NCI-H2171 treated with DMSO at 0.1 percent for 48 hours (cell line): ENCODE measurements around the gene SLC32A1.

ENCODE experiments used
- DNase-seq: peaks from one replicate; lab custom pipeline; 2025; lab: John Stamatoyannopoulos, UW

Gene SLC32A1

GRCh38 chr20:38725148-38725901, 1.0 kb downstream of the SLC32A1 start:
- peak; percentile 34 for DNase-seq

DNA sequence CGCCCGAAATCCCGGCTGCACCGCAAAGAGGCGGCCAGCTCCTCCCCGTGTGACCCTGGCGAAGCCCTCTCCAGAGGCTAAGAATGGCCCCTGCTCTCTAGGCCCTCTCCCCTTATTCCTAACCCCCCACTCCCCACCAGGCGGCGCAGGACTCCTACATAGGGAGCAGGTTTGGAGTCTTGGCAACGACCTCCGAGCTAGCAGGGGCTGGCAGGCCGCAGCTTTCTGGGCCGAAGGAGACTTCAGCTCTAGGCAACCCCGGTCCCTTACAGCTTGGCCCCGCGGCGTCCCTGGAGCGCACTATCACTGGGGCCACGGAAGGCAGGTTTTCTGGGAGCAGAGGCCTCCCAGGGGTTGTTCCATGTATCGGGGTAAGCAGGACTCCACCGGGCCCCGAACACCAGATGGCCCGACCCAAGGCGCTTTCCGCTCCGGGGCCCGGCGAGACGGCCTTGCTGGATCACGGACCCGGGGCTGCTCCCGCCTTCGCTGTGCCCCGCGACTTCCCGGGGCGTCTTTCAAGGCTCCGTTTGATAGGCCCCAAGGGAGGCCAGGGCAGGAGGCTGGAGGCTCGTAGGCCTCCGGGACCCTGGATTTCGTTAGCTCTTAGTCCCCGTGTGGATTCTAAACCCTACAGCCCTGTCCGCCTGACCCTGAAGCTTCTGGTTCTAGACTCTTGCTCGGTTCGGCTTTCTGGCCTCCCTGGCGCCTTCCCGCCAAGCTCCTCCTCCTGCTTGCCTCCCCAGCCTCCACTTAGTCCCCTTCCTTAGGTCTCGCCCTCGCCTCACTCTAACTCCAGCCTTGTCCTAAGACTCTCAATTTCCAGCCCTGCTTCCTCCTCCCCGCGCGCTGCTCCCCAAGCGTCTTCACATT, 1.9 kb downstream of the SLC32A1 start:
- peak; percentile 28 for DNase-seq

- no peak for DNase-seq
Measured at GRCh38 chr20:38726804-38727606, 2.7 kb downstream of the SLC32A1 start.

DNA sequence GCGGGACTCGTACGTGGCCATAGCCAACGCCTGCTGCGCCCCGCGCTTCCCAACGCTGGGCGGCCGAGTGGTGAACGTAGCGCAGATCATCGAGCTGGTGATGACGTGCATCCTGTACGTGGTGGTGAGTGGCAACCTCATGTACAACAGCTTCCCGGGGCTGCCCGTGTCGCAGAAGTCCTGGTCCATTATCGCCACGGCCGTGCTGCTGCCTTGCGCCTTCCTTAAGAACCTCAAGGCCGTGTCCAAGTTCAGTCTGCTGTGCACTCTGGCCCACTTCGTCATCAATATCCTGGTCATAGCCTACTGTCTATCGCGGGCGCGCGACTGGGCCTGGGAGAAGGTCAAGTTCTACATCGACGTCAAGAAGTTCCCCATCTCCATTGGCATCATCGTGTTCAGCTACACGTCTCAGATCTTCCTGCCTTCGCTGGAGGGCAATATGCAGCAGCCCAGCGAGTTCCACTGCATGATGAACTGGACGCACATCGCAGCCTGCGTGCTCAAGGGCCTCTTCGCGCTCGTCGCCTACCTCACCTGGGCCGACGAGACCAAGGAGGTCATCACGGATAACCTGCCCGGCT, 3.4 kb downstream of the SLC32A1 start:
- no peak for DNase-seq

- no peak for DNase-seq
Measured at GRCh38 chr20:38728191-38728781, 4.0 kb downstream of the SLC32A1 start.

DNA sequence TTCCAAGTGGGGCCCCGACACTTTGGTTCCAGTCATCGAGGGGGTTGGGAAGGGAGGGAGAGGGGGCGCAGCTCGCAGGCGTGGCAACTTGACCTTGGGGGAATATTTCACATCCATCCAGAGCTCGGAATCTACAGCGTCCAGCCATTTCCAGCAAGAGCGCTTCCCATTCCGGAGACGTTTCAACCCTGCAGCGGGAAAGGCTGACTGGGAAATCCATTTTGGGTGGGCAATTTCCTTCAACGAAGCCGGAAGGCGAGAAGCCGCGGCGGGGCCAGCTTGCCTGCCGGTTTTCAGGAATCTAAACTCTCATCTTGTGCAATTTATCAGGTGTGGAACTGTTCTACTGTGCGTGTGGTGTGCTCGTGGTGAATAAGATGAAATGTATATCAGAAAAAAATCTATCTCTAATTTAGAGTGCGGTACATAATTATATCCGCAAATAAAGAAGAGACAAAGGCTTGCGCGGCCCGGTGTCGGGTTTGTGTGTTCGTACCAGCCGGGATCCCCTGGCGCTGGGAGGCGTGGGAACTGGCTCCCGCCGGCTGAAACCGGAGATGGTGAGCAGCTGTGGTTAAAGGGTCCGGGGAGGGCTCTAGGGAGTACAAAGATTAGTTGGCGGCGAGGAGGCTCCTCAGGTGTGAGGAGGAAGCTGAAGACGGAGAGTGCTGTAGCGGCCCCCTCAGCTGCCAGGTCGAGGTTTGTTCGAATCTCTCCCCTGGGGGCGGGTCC, 4.8 kb downstream of the SLC32A1 start:
- peak; percentile 98 for DNase-seq

DNA sequence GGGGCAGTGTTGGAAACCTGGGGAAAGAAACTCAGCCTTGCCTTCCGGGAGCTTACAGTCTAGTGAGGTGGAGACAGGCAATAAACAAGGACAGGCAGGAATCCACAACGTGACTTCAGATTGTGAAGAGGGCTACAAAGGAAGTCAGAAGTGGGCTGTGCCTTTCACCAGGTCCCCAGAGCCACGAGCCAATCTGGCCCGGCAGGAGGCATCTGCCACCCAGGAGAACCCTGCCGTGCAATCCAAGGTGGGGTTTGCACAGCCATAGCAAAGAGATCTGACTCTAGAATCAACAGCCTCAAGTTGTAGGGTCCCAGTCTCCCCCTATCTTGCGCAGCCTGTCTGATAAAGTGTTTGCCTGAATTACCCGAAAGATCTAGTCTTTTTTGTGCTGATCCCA, 5.5 kb downstream of the SLC32A1 start:
- DNase-seq, result peak; percentile 88

- peak; percentile 47 for DNase-seq
Measured at GRCh38 chr20:38730167-38730988, 6.1 kb downstream of the SLC32A1 start.

- DNase-seq, result peak; percentile 94
Measured at GRCh38 chr20:38730989-38731737, 6.9 kb downstream of the SLC32A1 start.

GRCh38 chr20:38731738-38732113, 7.4 kb downstream of the SLC32A1 start:
- DNase-seq, result no peak

DNA sequence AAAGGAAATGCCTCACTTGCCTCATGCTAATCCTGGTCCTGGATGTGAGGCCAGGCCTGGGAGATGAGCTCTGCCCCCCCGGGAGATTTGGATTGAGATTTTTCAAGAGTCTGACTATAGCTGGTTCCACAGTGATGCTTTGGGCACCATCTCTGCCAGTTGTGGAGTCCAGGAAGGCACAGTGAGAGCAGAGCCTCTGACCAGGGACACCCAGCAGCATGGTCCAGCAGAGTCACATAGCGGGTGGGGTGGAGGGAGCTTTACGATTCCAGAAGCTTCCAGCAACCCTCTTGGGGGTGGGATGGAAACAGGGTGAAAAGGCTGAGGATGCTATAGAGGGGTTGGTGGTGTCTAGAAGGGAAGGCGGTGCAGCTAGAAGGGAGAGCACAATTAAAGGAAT, 8.7 kb downstream of the SLC32A1 start:
- DNase-seq, result no peak

DNA sequence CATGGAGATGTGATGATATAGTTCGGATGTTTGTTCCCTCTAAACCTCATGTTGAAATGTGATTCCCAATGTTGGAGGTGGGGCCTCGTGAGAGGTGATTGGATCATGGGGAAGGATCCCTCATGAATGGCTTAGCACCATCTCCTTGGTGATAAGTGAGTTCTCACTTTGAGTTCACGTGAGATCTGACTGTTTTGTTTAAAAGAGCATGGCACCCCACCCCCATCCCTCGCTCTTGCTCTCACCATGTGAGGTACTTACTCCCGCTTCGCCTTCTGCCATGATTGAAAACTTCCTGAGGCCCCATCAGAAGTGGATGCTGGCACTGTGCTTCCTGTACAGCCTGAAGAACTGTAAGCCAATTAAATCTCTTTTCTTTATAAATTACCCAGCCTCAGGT, 10.9 kb downstream of the SLC32A1 start:
- no peak for DNase-seq

- DNase-seq, result no peak
Measured at GRCh38 chr20:38737887-38738286, 13.6 kb downstream of the SLC32A1 start.

GRCh38 chr20:38745757-38746156, 21.5 kb downstream of the SLC32A1 start:
- DNase-seq, result no peak

GRCh38 chr20:38747495-38748096, 23.3 kb downstream of the SLC32A1 start:
- peak; percentile 71 for DNase-seq

DNA sequence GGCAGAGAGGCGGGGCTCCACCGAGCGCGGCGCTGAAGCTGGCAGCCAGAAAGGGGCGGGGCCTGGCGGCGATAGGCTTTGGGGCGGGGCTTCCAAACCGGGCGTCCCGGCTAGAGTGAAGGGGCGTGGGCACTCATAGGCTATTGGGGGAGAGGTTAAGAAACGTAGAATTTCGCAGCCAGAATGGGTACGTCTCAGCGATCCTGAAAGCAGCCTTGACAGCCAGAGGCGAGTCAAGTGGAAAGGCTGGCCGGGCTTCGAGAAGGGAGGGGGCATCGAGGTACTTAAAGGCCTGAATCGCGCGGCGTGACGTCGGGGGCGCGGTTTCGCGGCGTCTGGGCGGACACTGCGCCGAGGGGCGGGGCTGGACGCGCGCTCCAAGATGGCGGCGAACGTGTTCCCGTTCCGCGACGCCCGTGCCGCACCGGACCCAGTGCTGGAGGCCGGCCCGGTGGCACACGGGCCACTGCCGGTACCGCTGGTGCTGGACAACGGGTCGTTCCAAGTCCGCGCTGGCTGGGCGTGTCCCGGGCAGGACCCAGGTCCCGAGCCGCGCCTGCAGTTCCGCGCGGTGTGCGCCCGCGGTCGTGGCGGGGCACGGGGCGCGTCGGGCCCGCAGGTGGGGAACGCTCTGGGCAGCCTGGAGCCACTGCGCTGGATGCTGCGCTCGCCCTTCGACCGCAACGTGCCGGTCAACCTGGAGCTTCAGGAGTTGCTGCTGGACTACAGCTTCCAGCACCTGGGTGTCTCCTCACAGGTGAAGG, 24.0 kb downstream of the SLC32A1 start, which contains the start of gene ACTR5:
ACTR5 (plus strand) TSS at position 364 of the 764 bp plus-strand sequence; CDS start at position 383, 19 bp downstream.
- peak; percentile 97 for DNase-seq

DNA sequence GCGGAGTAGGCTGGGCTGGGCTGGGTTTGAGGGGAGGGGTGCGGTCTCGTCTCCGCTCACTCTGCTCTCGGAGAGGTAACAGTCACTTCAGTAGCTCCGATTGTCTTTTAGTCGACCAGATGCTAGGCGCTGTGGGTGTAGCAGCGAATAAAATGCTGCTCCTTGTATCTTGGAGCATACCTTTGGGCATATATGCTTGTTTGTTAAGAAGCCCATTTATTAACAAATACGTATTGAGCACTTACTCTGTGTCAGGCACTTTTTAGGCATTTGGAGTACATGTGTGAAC, 24.5 kb downstream of the SLC32A1 start:
- peak; percentile 43 for DNase-seq

GRCh38 chr20:38751360-38751976, 27.2 kb downstream of the SLC32A1 start:
- DNase-seq, result peak; percentile 60
